GM18526 (cell line): Measurements from ENCODE around the gene ENKUR.

Experiments
- POLR2A ChIP-seq: IDR thresholded peaks from 3 replicates; pipeline ENCODE4 v1.6.1; 2011; ENCODE audit not compliant: insufficient read length; ENCODE audit errors: extremely low read depth

Gene ENKUR

DNA sequence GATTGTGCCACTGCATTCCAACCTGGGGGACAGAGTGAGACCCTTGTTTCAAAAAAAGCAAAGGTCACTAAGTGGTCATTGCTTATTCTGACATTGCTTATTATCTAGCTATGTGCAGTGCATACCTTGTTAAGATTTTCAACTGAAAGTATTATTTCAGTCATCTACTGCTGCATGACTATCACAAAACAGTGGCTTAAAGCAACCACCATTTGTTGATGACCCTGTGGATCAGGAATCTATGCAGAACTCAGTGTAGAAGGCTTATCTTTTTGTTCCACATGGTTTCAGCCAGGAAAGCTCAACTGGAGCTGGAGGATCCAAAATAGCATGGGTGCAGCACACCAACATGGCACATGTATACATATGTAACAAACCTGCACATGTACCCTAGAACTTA is 23.6 kb upstream of the ENKUR start:
- no peak for TF ChIP-seq POLR2A

DNA sequence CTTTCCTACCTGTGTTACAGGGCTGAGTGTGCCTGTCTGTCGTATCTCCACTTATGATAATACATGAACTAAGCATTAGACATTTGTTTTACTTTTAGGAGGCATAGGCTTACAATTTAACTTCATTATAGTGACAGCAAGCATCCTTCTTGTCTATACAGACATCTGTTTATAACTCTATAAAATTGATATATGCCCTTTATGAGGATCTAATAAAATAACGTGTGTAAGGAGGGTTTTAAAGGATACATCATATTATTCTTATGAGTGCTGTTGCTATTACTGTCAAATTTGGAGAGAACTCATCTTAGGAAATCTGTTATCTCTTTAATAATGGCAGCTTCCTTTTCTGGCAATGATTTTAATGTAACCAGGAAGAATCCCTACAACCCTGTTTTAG is 22.4 kb upstream of the ENKUR start:
- no peak for TF ChIP-seq POLR2A

DNA sequence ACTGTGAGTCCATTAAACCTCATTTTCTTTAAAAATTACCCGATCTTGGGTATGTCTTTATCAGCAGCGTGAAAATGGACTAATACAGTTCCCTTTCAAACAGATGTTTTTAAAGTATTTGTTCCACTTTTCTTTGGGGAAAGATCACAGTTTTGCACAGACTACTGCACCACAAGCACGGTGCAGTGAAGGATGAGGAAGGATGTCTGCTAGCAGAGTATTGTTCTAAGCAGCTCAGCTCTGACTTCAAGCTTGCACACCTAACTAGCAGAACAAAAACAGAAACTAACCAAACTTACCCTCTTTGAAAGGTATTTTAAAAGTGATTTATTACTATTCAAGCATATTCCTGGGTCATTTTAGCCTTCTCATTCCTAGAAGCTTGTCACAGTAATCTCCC is 20.4 kb upstream of the ENKUR start:
- TF ChIP-seq POLR2A, result no peak

DNA sequence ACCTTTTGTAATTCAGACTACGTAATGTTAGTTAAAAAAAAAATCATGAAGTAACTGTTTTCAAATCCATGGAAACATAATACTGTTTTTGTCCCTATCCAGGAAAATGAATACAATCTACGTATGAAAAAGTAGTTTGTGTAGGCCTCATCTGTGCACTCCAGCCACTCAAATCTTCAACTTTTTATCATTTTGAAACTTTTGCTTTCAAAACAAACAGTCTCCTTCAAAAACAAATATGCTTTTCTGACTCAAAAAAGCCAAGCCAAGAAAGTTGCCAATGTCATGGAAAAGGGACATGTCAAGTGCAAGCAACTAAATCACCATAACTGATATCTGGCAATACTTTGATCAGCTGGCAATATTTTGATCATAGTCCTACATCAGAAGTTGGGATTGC is 13.6 kb upstream of the ENKUR start:
- no peak for TF ChIP-seq POLR2A

DNA sequence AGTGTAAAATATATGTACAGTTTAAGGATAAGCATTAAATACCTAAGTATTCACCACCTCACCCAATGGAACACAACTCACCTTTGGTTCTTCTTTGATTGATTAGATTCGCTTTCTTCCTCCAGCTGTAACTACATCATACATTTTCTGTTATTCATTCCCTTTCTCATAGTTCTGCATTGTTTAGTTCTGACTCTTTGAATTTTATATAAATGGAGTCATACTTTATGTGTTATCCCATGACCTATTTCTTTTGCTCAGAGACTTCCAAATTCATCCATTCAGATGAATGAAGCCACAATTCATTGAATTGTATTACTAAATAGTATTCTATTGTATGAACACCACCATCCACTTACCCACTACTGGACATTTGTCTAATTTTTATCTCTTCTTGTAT is 12.8 kb upstream of the ENKUR start:
- TF ChIP-seq POLR2A, result no peak

GRCh38 chr10:25026463-25026862 is 10.5 kb upstream of the ENKUR start:
- no peak for TF ChIP-seq POLR2A

- no peak for TF ChIP-seq POLR2A
These were observed 8.6 kb upstream of the ENKUR start for GRCh38 chr10:25024528-25024927.

- TF ChIP-seq POLR2A, result no peak
These were observed 7.3 kb upstream of the ENKUR start for GRCh38 chr10:25023278-25023677.

- no peak for TF ChIP-seq POLR2A
These were observed 2.7 kb upstream of the ENKUR start for GRCh38 chr10:25018703-25019102.

DNA sequence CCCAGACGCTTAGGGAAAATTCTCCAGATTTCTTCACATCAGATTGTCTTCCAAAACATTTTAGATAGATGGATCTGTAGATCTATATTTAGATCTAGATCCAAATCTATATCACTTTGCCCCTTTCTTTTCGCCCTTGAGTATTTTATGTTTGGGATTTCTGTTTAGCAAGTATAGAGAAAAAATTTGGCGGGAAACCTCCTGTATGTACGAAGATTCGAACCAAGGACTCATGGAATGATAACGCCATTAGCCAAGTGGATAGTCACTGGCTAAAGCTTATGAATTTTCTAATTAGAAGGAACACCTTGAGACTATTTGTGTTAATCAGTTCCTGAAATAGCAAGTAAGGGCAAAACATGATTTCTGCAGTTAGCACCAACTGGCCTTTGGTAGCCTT is 1.7 kb upstream of the ENKUR start:
- TF ChIP-seq POLR2A, result no peak

GRCh38 chr10:25017154-25017590 is 1.2 kb upstream of the ENKUR start:
- TF ChIP-seq POLR2A, result no peak

DNA sequence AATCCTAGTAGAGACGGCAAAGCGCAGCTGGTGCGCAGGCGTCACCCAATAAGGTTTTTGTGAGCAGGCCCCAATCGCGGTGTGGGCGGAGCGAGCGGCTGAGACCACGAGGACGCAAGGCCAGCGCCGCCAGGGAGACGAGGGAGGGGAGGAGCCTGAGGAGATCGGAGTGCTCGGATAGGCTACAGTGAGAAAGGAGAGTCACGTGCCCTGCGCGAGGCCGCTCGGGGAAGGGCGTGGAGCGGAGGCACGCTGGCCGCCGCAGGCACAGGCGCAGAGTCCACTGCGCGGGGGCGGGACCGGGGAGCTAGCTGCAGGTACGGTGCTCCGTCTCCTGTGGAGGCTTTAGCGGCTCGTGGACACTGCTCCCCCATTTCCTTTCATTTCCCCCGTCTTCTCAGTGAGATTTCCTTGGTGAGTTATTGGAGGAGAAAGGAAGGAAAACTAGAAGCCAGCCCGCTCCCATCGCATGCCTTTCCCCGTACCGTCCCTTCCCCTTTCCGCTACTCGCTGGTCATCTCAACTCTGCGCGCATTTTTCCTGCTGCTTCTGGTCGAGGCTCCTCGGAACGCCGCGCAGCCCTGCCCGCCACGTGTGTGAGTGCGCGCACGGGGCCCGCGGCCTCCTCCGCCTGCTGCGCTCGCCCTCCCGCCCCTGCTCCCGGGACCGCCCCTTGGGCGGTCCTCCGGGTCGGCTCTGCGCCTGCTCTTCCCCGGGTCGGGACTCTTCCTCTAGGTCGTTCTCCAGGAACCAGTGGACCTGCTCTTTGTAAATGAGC is 607 bp upstream of the ENKUR start, which contains the start of gene THNSL1:
Gene THNSL1, plus strand, starts transcription at position 237 of the 778 bp plus-strand sequence. CDS start 6,612 bp downstream, outside the sequence.
- peak; percentile 68 for TF ChIP-seq POLR2A

- no peak for TF ChIP-seq POLR2A
These were observed 1.4 kb downstream of the ENKUR start for GRCh38 chr10:25014579-25014978.

GRCh38 chr10:24998044-24998443 is 17.9 kb downstream of the ENKUR start:
- no peak for TF ChIP-seq POLR2A

- no peak for TF ChIP-seq POLR2A
These were observed 20.9 kb downstream of the ENKUR start for GRCh38 chr10:24995072-24995471.

DNA sequence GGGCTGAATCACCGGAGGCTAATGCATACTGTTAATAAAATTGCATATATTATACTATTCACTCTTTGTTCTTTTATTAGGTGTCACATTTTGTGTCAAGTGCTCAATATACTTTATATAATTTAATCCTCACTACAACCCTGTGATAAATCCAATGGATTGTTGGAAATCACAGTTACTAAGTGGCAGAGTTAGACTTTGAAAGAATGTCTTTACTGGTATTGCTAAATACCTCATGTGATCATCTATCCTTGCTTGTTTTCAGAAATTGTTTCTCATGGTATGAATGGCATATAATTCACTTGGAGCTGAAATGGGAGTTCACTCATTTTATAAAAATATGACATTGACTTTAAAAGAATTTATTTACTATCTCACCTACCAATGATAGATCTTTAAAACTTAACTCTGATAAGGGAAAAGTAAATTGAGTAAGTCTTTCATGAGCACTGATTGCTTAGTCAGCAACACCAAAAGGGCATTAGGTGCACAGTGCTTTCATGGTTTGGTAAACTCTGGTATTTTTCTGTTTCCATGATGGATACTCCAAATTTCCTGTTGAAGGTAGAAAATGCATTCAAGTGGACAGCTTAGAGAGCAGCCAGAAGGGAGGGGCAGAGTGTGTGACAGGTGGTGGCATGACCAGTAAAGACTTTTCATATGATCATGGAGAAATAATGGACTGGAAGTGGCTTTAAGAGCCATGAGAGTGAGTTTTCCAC is 22.6 kb downstream of the ENKUR start:
- TF ChIP-seq POLR2A, result no peak
